AG10803 (cell line): ENCODE data around the gene CLEC10A.

ENCODE experiments used
- DNase-seq: peaks from one replicate; pipeline ENCODE4 v3.0.0; 2010; ENCODE audit warnings: low read depth
- H3K4me3 ChIP-seq: 2 replicates; pipeline ENCODE4 v1.5.1; 2011; ENCODE audit warnings: mild to moderate bottlenecking, low read length, control low read depth
- TF ChIP-seq, protein P1 (sequence below): conservative IDR thresholded peaks from 2 replicates; pipeline ENCODE4 v1.5.1; 2011; ENCODE audit warnings: mild to moderate bottlenecking, low read length, control low read depth, inconsistent platforms

Gene CLEC10A

DNA sequence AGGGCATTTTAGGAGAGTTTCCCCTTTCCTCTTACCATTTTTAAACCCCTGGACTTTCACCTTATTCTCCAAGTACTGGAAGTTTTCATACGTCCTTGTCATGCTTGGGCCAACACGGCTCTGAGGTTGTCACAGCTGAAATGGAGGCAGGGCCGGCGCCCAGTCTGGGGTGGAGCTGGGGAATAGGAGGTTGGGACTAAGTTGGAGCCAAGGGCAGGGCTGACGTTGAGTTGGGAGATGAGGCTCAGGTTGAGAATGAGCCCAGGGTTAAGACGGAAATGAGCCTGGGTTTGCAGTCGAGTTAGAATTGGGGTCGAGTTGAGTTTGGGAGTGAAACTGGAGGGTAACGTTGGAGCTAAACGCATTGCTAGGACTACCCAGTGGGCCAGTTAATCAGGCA lies 1.3 kb downstream of the CLEC10A start:
- no peak overlapping the region for H3K4me3 ChIP-seq
- DNase-seq: no peak
- TF ChIP-seq, protein P1, sequence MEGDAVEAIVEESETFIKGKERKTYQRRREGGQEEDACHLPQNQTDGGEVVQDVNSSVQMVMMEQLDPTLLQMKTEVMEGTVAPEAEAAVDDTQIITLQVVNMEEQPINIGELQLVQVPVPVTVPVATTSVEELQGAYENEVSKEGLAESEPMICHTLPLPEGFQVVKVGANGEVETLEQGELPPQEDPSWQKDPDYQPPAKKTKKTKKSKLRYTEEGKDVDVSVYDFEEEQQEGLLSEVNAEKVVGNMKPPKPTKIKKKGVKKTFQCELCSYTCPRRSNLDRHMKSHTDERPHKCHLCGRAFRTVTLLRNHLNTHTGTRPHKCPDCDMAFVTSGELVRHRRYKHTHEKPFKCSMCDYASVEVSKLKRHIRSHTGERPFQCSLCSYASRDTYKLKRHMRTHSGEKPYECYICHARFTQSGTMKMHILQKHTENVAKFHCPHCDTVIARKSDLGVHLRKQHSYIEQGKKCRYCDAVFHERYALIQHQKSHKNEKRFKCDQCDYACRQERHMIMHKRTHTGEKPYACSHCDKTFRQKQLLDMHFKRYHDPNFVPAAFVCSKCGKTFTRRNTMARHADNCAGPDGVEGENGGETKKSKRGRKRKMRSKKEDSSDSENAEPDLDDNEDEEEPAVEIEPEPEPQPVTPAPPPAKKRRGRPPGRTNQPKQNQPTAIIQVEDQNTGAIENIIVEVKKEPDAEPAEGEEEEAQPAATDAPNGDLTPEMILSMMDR: no peak

DNA sequence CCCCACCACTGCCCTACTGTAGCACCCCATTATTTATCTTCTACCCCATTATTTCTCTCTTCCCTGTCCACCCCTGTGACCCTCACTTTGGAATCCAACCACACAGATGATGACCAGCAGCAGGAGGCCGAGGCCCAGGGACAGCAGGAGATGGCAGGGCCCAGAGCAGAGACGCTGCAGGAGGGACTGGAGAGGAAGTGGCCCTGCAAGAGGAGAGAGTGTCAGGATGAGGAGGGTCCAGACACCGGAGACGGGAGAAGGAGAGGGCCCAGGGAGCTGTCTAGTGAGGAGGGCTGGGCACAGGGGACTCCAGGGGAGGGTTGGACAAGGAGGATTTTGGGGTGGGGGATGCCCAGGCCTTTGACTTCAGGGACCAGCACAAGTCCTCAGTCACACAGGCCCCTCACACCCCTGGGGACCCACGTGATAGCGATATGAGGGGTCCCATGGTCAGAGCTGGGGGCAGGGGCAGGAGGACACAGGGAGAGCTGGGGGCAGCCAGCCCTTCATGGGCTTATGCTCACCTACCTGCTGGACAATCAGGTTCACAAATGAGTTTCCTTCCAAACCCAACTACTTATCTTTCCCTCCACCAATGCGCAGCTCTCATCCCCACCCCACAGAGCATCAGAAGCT lies 2.0 kb downstream of the CLEC10A start:
- DNase-seq: no peak
- TF ChIP-seq, protein P1: no peak
- H3K4me3 ChIP-seq: no peak overlapping the region

DNA sequence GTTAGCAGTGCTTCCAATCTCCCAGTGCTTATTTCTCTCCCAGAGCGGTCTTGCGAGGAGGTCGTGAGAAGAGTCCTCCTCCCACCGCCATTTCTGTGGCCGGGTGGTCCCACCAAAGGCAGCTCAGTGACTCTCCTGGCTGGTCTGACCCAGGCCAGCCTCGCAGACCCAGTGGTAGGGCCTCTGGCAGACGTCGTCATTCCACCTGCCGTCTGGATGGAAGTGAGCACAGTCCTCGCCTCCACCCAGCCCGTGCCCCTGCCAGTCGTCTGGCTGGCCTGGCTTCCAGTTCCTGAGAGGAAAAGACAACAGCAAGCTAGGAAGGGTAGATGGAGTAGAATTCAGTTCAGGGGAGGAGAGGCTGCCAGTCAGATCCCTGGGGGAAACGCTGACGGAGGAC lies 5.1 kb downstream of the CLEC10A start:
- no peak overlapping the region for H3K4me3 ChIP-seq
- no peak for DNase-seq
- TF ChIP-seq, protein P1: no peak

DNA sequence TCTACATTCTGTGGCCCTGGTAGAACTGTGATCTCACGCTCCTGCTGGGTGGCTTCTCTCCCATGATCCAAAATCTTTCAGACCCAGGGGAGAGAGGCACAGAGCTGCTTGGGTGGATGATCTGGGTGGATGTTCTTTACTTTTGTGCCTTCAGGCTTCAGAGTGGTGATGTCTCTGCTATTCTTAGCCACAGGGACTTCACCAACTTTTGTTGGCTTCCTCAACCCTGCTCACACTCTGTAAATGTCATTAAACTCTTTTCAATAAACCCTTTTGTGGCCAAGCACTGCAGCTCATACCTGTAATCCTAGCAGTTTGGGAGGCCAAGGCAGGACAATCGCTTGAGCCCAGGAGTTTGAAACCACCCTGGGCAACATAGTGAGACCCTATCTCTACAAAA lies 7.6 kb downstream of the CLEC10A start:
- TF ChIP-seq, protein P1: no peak
- H3K4me3 ChIP-seq: no peak overlapping the region
- DNase-seq: no peak

DNA sequence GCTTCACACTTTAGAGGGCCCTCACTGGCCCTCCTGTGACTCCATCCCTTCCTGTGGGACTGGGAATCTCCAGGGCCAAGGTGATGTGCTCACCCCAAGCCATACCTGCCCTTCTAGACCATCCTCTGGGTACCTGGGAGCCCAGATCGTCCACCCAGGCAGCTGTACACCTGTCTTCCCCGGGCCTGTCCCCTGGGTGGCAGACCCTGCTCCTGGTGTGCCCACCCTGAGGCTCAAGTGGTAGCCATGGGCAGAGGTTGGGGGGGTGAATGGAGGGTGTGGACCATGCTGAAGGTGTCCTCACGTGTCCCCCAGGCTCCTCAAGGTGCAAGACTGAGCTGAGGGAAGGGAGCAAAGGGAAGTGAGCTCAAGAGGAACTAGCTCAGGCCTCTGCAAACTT lies 9.3 kb downstream of the CLEC10A start:
- TF ChIP-seq, protein P1: no peak
- H3K4me3 ChIP-seq: no peak overlapping the region
- DNase-seq: no peak

DNA sequence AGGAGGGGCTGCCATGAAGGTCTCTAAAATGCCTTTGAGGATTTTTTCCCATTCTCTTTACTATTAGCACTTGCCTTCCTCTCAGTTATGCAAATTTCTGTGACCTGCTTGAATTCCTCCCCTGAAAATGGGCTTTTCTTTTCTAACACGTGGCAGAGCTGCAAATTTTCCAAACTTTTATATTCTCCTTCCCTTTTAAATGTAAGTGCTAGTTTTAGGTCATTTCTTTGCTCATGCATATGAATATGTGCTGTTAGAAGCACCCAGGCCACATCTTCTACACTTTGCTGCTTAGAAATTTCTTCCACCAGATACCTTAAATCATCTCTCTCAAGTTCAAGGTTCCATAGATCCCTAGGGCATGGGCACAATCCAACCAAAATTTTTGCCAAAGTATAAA lies 11.8 kb downstream of the CLEC10A start:
- no peak for DNase-seq
- TF ChIP-seq, protein P1: no peak
- H3K4me3 ChIP-seq: no peak overlapping the region

DNA sequence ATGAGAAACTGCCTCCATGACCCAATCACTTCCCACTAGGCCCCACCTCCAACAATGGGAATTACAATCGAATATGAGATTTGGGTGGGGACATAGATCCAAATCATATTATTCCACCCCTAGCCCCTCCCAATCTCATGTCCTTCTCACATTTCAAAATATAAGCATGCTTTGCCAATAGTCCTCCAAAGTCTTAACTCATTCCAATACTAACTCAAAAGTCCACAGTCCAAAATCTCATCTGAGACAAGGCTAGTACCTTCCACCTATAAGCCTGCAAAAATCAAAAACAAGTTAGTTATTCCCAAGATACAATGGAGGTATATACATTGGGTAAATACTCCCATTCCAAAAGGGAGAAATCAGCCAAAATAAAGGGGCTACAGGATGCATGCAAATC lies 12.9 kb downstream of the CLEC10A start:
- TF ChIP-seq, protein P1: no peak
- no peak for DNase-seq
- H3K4me3 ChIP-seq: no peak overlapping the region
